IPS DF 6.9 (cell line): ENCODE results near the gene FGF12.
"Not testable (repeated sequence)": the region's sequence is repeated elsewhere in the genome, so short reads cannot be mapped to it uniquely, and the experiment has no call there.

Source experiments
- DNase-seq: peaks from one replicate; pipeline ENCODE4 v3.0.0-alpha.2; 2013; ENCODE audit warnings: low read depth, low spot score
- H3K27ac ChIP-seq: one replicate; pipeline ENCODE4 v1.5.1; 2013; ENCODE audit warnings: low read length, control low read depth
- H3K27me3 ChIP-seq: 2 replicates; pipeline ENCODE4 v1.6.1; 2013; ENCODE audit warnings: mild to moderate bottlenecking, low read length; ENCODE audit not compliant: control insufficient read depth, insufficient read depth
- H3K36me3 ChIP-seq: 2 replicates; pipeline ENCODE4 v1.6.1; 2013; ENCODE audit warnings: low read length; ENCODE audit not compliant: control insufficient read depth, insufficient read depth
- H3K4me1 ChIP-seq: 2 replicates; pipeline ENCODE4 v1.6.1; 2013; ENCODE audit warnings: low read length; ENCODE audit not compliant: control insufficient read depth, insufficient read depth
- H3K4me3 ChIP-seq: 2 replicates; pipeline ENCODE4 v1.5.1; 2013; ENCODE audit warnings: mild to moderate bottlenecking, low read length
- H3K9me3 ChIP-seq: 2 replicates; pipeline ENCODE4 v1.6.1; 2013; ENCODE audit warnings: low read length, inconsistent platforms; ENCODE audit not compliant: control insufficient read depth, insufficient read depth
- WGBS: extraction: QIAGEN DNeasy Blood & Tissue Kit; methylation state at CpG from one replicate; pipeline ENCODE4 v1.1.7; 2013; ENCODE audit warnings: mixed read lengths, missing lambda C conversion rate; ENCODE audit not compliant: insufficient read length, insufficient coverage; 5-methylcytosine and 5-hydroxymethylcytosine counted together

The FGF12 gene

GRCh38 chr3:192607798-192608197 lies 119.5 kb downstream of the FGF12 start:
- no peaks in the 10 kb centered on the region for H3K36me3 ChIP-seq
- no peaks in the 10 kb centered on the region for H3K27me3 ChIP-seq
- H3K27ac ChIP-seq = no peak overlapping the region
- no CpG with 5 or more reads among the region's 4 CpGs for WGBS
- no peak overlapping the region for H3K4me3 ChIP-seq
- no peaks in the 10 kb centered on the region for H3K4me1 ChIP-seq
- no peaks in the 10 kb centered on the region; the same call in 1 of the 2 replicates for H3K9me3 ChIP-seq
- DNase-seq = no peak

GRCh38 chr3:192597913-192598312 lies 129.4 kb downstream of the FGF12 start:
- Histone ChIP-seq H3K36me3 (no peaks in the 10 kb centered on the region), H3K4me3 (no peak overlapping the region), H3K4me1 (no peaks in the 10 kb centered on the region), H3K27ac (no peak overlapping the region), H3K9me3 (no peaks in the 10 kb centered on the region), H3K27me3 (no peaks in the 10 kb centered on the region)
- no CpG with 5 or more reads among the region's 2 CpGs for WGBS
- no peak for DNase-seq

- H3K27ac ChIP-seq = no peak overlapping the region
- H3K9me3 ChIP-seq = no peaks in the 10 kb centered on the region
- H3K4me1 ChIP-seq = no peaks in the 10 kb centered on the region
- no peaks in the 10 kb centered on the region for H3K27me3 ChIP-seq
- no peak overlapping the region for H3K4me3 ChIP-seq
- DNase-seq = no peak
- H3K36me3 ChIP-seq = no peaks in the 10 kb centered on the region
- WGBS = no CpG with 5 or more reads among the region's 2 CpGs
Observed at GRCh38 chr3:192597506-192597905, 129.8 kb downstream of the FGF12 start.

- no peaks in the 10 kb centered on the region for H3K36me3 ChIP-seq
- no peaks in the 10 kb centered on the region for H3K9me3 ChIP-seq
- no peak overlapping the region for H3K27ac ChIP-seq
- H3K4me3 ChIP-seq = no peak overlapping the region
- WGBS = no CpG with 5 or more reads among the region's 3 CpGs
- no peaks in the 10 kb centered on the region for H3K27me3 ChIP-seq
- DNase-seq = no peak
- no peaks in the 10 kb centered on the region for H3K4me1 ChIP-seq
Observed at GRCh38 chr3:192578729-192579128, 148.6 kb downstream of the FGF12 start.

- no CpG with 5 or more reads among the region's 2 CpGs for WGBS
- no peaks in the 10 kb centered on the region for H3K36me3 ChIP-seq
- no peak for DNase-seq
- no peak overlapping the region for H3K27ac ChIP-seq
- H3K9me3 ChIP-seq = no peaks in the 10 kb centered on the region
- no peaks in the 10 kb centered on the region for H3K27me3 ChIP-seq
- no peaks in the 10 kb centered on the region for H3K4me1 ChIP-seq
- no peak overlapping the region for H3K4me3 ChIP-seq
Observed at GRCh38 chr3:192577811-192578210, 149.5 kb downstream of the FGF12 start.

- H3K4me3 ChIP-seq = no peak overlapping the region
- H3K27me3 ChIP-seq = no peaks in the 10 kb centered on the region
- H3K27ac ChIP-seq = no peak overlapping the region
- H3K36me3 ChIP-seq = no peaks in the 10 kb centered on the region
- no peaks in the 10 kb centered on the region for H3K4me1 ChIP-seq
- no peaks in the 10 kb centered on the region for H3K9me3 ChIP-seq
- DNase-seq = no peak
- no CpG with 5 or more reads among the region's 1 CpG for WGBS
Observed at GRCh38 chr3:192577271-192577670, 150.1 kb downstream of the FGF12 start.

DNA sequence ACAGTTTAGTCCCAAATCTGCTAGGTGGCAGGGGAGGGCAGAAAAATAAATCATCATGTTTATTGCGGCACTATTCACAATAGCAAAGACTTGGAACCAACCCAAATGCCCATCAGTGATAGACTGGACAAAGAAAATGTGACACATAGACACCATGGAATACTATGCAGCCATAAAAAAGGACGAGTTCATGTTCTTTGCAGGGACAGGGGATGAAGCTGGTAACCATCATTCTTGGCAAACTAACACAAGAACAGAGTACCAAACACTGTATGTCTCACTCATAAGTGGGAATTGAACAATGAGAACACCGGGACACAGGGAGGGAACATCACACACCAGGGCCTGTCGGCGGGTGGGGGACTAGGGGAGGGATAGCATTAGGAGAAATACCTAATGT lies 150.6 kb downstream of the FGF12 start:
- no CpG with 5 or more reads among the region's 5 CpGs for WGBS
- not testable (repeated sequence) for H3K4me3 ChIP-seq, H3K27me3 ChIP-seq, H3K9me3 ChIP-seq, H3K27ac ChIP-seq, H3K4me1 ChIP-seq, H3K36me3 ChIP-seq, DNase-seq

DNA sequence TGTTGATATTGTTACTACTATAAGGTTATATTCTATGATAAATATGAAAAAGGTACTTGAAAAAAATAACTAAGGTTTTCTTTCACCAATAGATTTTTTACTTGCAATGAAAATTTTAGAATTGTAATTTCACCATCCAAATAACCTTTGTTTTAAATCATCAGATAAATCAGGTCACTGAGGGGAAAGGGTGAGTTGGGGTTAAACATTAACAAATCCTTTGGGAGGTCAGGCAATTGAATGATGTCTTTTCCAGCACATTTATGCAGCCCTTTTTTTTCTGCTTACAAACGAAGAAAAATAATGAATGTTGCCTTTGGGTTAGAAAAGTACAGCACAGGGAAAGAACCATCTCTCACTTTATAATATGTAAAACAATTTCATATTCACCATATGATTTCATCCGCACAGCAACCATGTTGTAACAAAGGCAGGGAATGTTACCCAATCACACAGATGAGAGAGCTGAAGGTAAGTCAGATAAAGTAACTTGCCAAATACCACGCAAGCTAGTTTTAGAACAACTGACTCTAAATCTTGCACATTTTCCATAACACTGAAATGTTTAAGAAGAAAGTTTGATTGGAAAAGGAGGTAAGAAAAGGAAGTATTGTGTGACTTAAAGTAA lies 151.3 kb downstream of the FGF12 start:
- Histone ChIP-seq H3K4me1 (no peaks in the 10 kb centered on the region), H3K9me3 (no peaks in the 10 kb centered on the region), H3K36me3 (no peaks in the 10 kb centered on the region), H3K27ac (no peak overlapping the region), H3K27me3 (no peaks in the 10 kb centered on the region), H3K4me3 (no peak overlapping the region)
- DNase-seq = no peak
- WGBS = no CpG with 5 or more reads among the region's 3 CpGs

DNA sequence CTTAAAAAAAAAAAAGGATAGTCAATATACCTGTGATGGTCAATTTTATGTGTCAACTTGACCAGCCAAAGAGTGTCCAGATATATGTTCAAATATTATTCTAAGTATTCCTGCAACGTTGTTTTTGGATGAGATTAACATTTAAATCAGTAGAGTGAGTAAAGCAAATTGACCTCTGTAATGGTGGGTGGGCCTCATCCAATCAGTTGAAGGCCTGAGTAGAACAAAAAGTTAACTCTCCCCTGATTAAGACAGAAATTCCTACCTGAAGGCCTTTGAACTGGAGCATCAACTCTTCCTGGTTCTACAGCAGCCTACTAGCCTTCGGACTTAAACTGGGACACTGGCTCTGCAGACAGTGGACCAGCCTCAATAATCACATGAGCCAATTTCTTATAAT lies 154.1 kb downstream of the FGF12 start:
- Histone ChIP-seq H3K27ac (no peak overlapping the region), H3K36me3 (no peaks in the 10 kb centered on the region), H3K27me3 (no peaks in the 10 kb centered on the region), H3K4me1 (no peaks in the 10 kb centered on the region), H3K4me3 (no peak overlapping the region), H3K9me3 (no peaks in the 10 kb centered on the region)
- WGBS = no CpG with 5 or more reads among the region's 2 CpGs
- DNase-seq = no peak

GRCh38 chr3:192570821-192571791 lies 156.2 kb downstream of the FGF12 start:
- Histone ChIP-seq H3K27me3 (no peaks in the 10 kb centered on the region), H3K4me1 (no peaks in the 10 kb centered on the region), H3K9me3 (no peaks in the 10 kb centered on the region), H3K36me3 (no peaks in the 10 kb centered on the region), H3K4me3 (no peak overlapping the region), H3K27ac (no peak overlapping the region)
- no peak for DNase-seq
- 100% methylated on average over 1 of the region's 30 CpGs for WGBS
